Measurements from ENCODE around the gene PRSS27.
A peak's percentile ranks its signal among the peaks of the same experiment; 100 is the strongest.
"Not testable (repeated sequence)": the region's sequence is repeated elsewhere in the genome, so short reads cannot be mapped to it uniquely, and the experiment has no call there.

PRSS27 gene

GRCh38 chr16:2683041-2683440, 37.0 kb downstream of the PRSS27 start:
- not testable (repeated sequence) for H3K27ac ChIP-seq (ENCODE audit: low read length); H3K4me1 ChIP-seq (ENCODE audit: insufficient read depth, low read length); H3K9me3 ChIP-seq (ENCODE audit: insufficient read depth, low read depth, low read length); H3K36me3 ChIP-seq (ENCODE audit: insufficient read depth, low read depth, low read length); H3K27me3 ChIP-seq (ENCODE audit: insufficient read depth, low read length)
- Histone ChIP-seq H3K9ac (ENCODE audit: low read depth, low read length) (peak overlapping the region; percentile 97), H3K4me3 (ENCODE audit: low read length) (peak overlapping the region; percentile 98)

GRCh38 chr16:2682209-2683021, 37.6 kb downstream of the PRSS27 start, which contains the start of gene KCTD5:
Gene KCTD5, plus strand, starts transcription at chr16:2682523. Its CDS starts 26 bp downstream, at chr16:2682549.
- Histone ChIP-seq H3K36me3 (ENCODE audit: insufficient read depth, low read depth, low read length) (no peaks in the 10 kb centered on the region), H3K4me3 (ENCODE audit: low read length) (peak within 1 kb of the TSS; percentile 98), H3K27me3 (ENCODE audit: insufficient read depth, low read length) (no peaks in the 10 kb centered on the region), H3K4me1 (ENCODE audit: insufficient read depth, low read length) (no peaks in the 10 kb centered on the region; the same call in 1 of the 2 replicates), H3K9ac (ENCODE audit: low read depth, low read length) (peak within 1 kb of the TSS; percentile 97), H3K27ac (ENCODE audit: low read length) (no peak within 1 kb of the TSS), H3K9me3 (ENCODE audit: insufficient read depth, low read depth, low read length) (no peaks in the 10 kb centered on the region)

- not testable (repeated sequence) for H3K9ac ChIP-seq (ENCODE audit: low read depth, low read length); H3K36me3 ChIP-seq (ENCODE audit: insufficient read depth, low read depth, low read length); H3K27ac ChIP-seq (ENCODE audit: low read length); H3K4me1 ChIP-seq (ENCODE audit: insufficient read depth, low read length); H3K4me3 ChIP-seq (ENCODE audit: low read length); H3K27me3 ChIP-seq (ENCODE audit: insufficient read depth, low read length); H3K9me3 ChIP-seq (ENCODE audit: insufficient read depth, low read depth, low read length)
Measured at GRCh38 chr16:2680360-2680759, 39.7 kb downstream of the PRSS27 start.

- H3K27me3 ChIP-seq (ENCODE audit: insufficient read depth, low read length); H3K27ac ChIP-seq (ENCODE audit: low read length); H3K4me1 ChIP-seq (ENCODE audit: insufficient read depth, low read length); H3K9me3 ChIP-seq (ENCODE audit: insufficient read depth, low read depth, low read length); H3K9ac ChIP-seq (ENCODE audit: low read depth, low read length); H3K36me3 ChIP-seq (ENCODE audit: insufficient read depth, low read depth, low read length); H3K4me3 ChIP-seq (ENCODE audit: low read length): not testable (repeated sequence)
Measured at GRCh38 chr16:2679902-2680301, 40.1 kb downstream of the PRSS27 start.

GRCh38 chr16:2678206-2678965, 41.6 kb downstream of the PRSS27 start:
- H3K4me1 ChIP-seq (ENCODE audit: insufficient read depth, low read length), result not testable (repeated sequence)

GRCh38 chr16:2676937-2677336, 43.1 kb downstream of the PRSS27 start:
- not testable (repeated sequence) for H3K27me3 ChIP-seq (ENCODE audit: insufficient read depth, low read length); H3K4me3 ChIP-seq (ENCODE audit: low read length); H3K9me3 ChIP-seq (ENCODE audit: insufficient read depth, low read depth, low read length); H3K9ac ChIP-seq (ENCODE audit: low read depth, low read length); H3K4me1 ChIP-seq (ENCODE audit: insufficient read depth, low read length); H3K36me3 ChIP-seq (ENCODE audit: insufficient read depth, low read depth, low read length); H3K27ac ChIP-seq (ENCODE audit: low read length)

More at GRCh38 chr16:2678206-2678965, 41.6 kb downstream of the PRSS27 start:
- H3K4me3 ChIP-seq (ENCODE audit: low read length); H3K27ac ChIP-seq (ENCODE audit: low read length); H3K9me3 ChIP-seq (ENCODE audit: insufficient read depth, low read depth, low read length); H3K36me3 ChIP-seq (ENCODE audit: insufficient read depth, low read depth, low read length); H3K9ac ChIP-seq (ENCODE audit: low read depth, low read length); H3K27me3 ChIP-seq (ENCODE audit: insufficient read depth, low read length): not testable (repeated sequence)

- H3K27ac ChIP-seq (ENCODE audit: low read length), result no peak overlapping the region
- H3K4me3 ChIP-seq (ENCODE audit: low read length), result no peak overlapping the region
- no peaks in the 10 kb centered on the region for H3K36me3 ChIP-seq (ENCODE audit: insufficient read depth, low read depth, low read length)
- no peak overlapping the region for H3K9ac ChIP-seq (ENCODE audit: low read depth, low read length)
- no peaks in the 10 kb centered on the region for H3K27me3 ChIP-seq (ENCODE audit: insufficient read depth, low read length)
- no peaks in the 10 kb centered on the region for H3K4me1 ChIP-seq (ENCODE audit: insufficient read depth, low read length)
- H3K9me3 ChIP-seq (ENCODE audit: insufficient read depth, low read depth, low read length), result no peaks in the 10 kb centered on the region
Measured at GRCh38 chr16:2675714-2676113, 44.3 kb downstream of the PRSS27 start.

GRCh38 chr16:2675021-2675420, 45.0 kb downstream of the PRSS27 start:
- H3K27ac ChIP-seq (ENCODE audit: low read length), result no peak overlapping the region
- no peaks in the 10 kb centered on the region for H3K27me3 ChIP-seq (ENCODE audit: insufficient read depth, low read length)
- no peaks in the 10 kb centered on the region for H3K9me3 ChIP-seq (ENCODE audit: insufficient read depth, low read depth, low read length)
- no peak overlapping the region for H3K4me3 ChIP-seq (ENCODE audit: low read length)
- H3K9ac ChIP-seq (ENCODE audit: low read depth, low read length), result no peak overlapping the region
- H3K36me3 ChIP-seq (ENCODE audit: insufficient read depth, low read depth, low read length), result no peaks in the 10 kb centered on the region
- H3K4me1 ChIP-seq (ENCODE audit: insufficient read depth, low read length), result no peaks in the 10 kb centered on the region

- Histone ChIP-seq H3K4me3 (ENCODE audit: low read length) (peak overlapping the region; percentile 51), H3K4me1 (ENCODE audit: insufficient read depth, low read length) (no peaks in the 10 kb centered on the region), H3K27me3 (ENCODE audit: insufficient read depth, low read length) (no peaks in the 10 kb centered on the region), H3K9me3 (ENCODE audit: insufficient read depth, low read depth, low read length) (no peaks in the 10 kb centered on the region), H3K36me3 (ENCODE audit: insufficient read depth, low read depth, low read length) (no peaks in the 10 kb centered on the region), H3K9ac (ENCODE audit: low read depth, low read length) (no peak overlapping the region), H3K27ac (ENCODE audit: low read length) (no peak overlapping the region)
Measured at GRCh38 chr16:2673066-2673999, 46.7 kb downstream of the PRSS27 start.

- Histone ChIP-seq H3K4me3 (ENCODE audit: low read length) (no peak overlapping the region), H3K4me1 (ENCODE audit: insufficient read depth, low read length) (no peaks in the 10 kb centered on the region), H3K36me3 (ENCODE audit: insufficient read depth, low read depth, low read length) (no peaks in the 10 kb centered on the region), H3K27me3 (ENCODE audit: insufficient read depth, low read length) (no peaks in the 10 kb centered on the region), H3K9me3 (ENCODE audit: insufficient read depth, low read depth, low read length) (no peaks in the 10 kb centered on the region), H3K27ac (ENCODE audit: low read length) (no peak overlapping the region), H3K9ac (ENCODE audit: low read depth, low read length) (no peak overlapping the region)
Measured at GRCh38 chr16:2671741-2672140, 48.3 kb downstream of the PRSS27 start.

- H3K9ac ChIP-seq (ENCODE audit: low read depth, low read length); H3K4me1 ChIP-seq (ENCODE audit: insufficient read depth, low read length); H3K27ac ChIP-seq (ENCODE audit: low read length); H3K9me3 ChIP-seq (ENCODE audit: insufficient read depth, low read depth, low read length); H3K4me3 ChIP-seq (ENCODE audit: low read length); H3K36me3 ChIP-seq (ENCODE audit: insufficient read depth, low read depth, low read length); H3K27me3 ChIP-seq (ENCODE audit: insufficient read depth, low read length): not testable (repeated sequence)
Measured at GRCh38 chr16:2671193-2671592, 48.8 kb downstream of the PRSS27 start.
